NB4 (cell line): ENCODE measurements around the gene MAP3K20.
"Not testable (repeated sequence)": the region's sequence is repeated elsewhere in the genome, so short reads cannot be mapped to it uniquely, and the experiment has no call there.

Source experiments
- DNase-seq: peaks from one replicate; pipeline ENCODE4 v3.0.0; 2010; ENCODE audit warnings: low read depth
- H3K4me3 ChIP-seq: one replicate; pipeline ENCODE4 v1.5.1; 2011; ENCODE audit warnings: mild to moderate bottlenecking, low read depth, low read length, moderate library complexity
- CTCF ChIP-seq: IDR thresholded peaks from one replicate; pipeline ENCODE4 v1.5.1; 2012; ENCODE audit warnings: low read depth, low read length
- MAX ChIP-seq: IDR thresholded peaks from 2 replicates; pipeline ENCODE4 v1.6.1; 2011; ENCODE audit warnings: low read depth, low read length
- MYC ChIP-seq: IDR thresholded peaks from 2 replicates; pipeline ENCODE4 v1.6.1; 2011; ENCODE audit warnings: low read depth, low read length
- POLR2A ChIP-seq: IDR thresholded peaks from 2 replicates; pipeline ENCODE4 v1.6.1; 2011; ENCODE audit warnings: mild to moderate bottlenecking; ENCODE audit not compliant: insufficient read length; ENCODE audit errors: extremely low read depth

The MAP3K20 gene

GRCh38 chr2:173161040-173161439 is 85.4 kb downstream of the MAP3K20 start:
- TF ChIP-seq POLR2A (no peak), MYC (no peak), CTCF (no peak), MAX (no peak)
- no peak overlapping the region for H3K4me3 ChIP-seq

GRCh38 chr2:173161507-173161906 is 85.9 kb downstream of the MAP3K20 start:
- no peak for TF ChIP-seq CTCF
- DNase-seq: no peak
- no peak overlapping the region for H3K4me3 ChIP-seq

More at GRCh38 chr2:173161040-173161439, 85.4 kb downstream of the MAP3K20 start:
- no peak for DNase-seq

- not testable (repeated sequence) for DNase-seq, H3K4me3 ChIP-seq
Measured at GRCh38 chr2:173163357-173163756, 87.7 kb downstream of the MAP3K20 start.

- TF ChIP-seq CTCF (no peak), MAX (no peak), MYC (no peak), POLR2A (no peak)
- H3K4me3 ChIP-seq: no peak overlapping the region
- no peak for DNase-seq
Measured at GRCh38 chr2:173164396-173164795, 88.8 kb downstream of the MAP3K20 start.

GRCh38 chr2:173165443-173166238 is 90.0 kb downstream of the MAP3K20 start:
- no peak for DNase-seq
- TF ChIP-seq MYC: no peak
- no peak for TF ChIP-seq MAX
- TF ChIP-seq POLR2A: no peak
- no peak for TF ChIP-seq CTCF
- H3K4me3 ChIP-seq: no peak overlapping the region

GRCh38 chr2:173171321-173171720 is 95.7 kb downstream of the MAP3K20 start:
- TF ChIP-seq POLR2A: no peak
- no peak for TF ChIP-seq MYC
- no peak for TF ChIP-seq CTCF
- no peak for TF ChIP-seq MAX
- H3K4me3 ChIP-seq: no peak overlapping the region
- no peak for DNase-seq
